AG04449 (cell line): ENCODE data around the gene CMTM6.

Experiments used
- CTCF ChIA-PET: fragments of 350-600 bp; formaldehyde crosslinking; extraction: SDS; loops from one replicate; lab custom pipeline; 2021; ENCODE audit warnings: antibody characterized with exemption; lab: Yijun Ruan, JAX
- POLR2A ChIA-PET: fragments of 400-600, 350-600 bp; formaldehyde crosslinking; extraction: SDS; loops from one replicate; lab custom pipeline; 2020; ENCODE audit warnings: antibody characterized with exemption, inconsistent platforms; lab: Yijun Ruan, JAX
- DNase-seq: peaks from one replicate; pipeline ENCODE4 v3.0.0-alpha.2; 2010; ENCODE audit warnings: low read depth, low spot score
- H3K4me3 ChIP-seq: 2 replicates; pipeline ENCODE4 v1.5.1; 2011; ENCODE audit warnings: low read depth, mild to moderate bottlenecking, control low read depth, low read length
- TF ChIP-seq, protein P1 (sequence below): IDR thresholded peaks from one replicate; pipeline ENCODE4 v1.5.1; 2011; ENCODE audit warnings: mild to moderate bottlenecking, moderate library complexity, low read length, control low read depth, inconsistent platforms; ENCODE audit not compliant: insufficient read depth; ENCODE audit errors: missing control alignments

Gene CMTM6

DNA sequence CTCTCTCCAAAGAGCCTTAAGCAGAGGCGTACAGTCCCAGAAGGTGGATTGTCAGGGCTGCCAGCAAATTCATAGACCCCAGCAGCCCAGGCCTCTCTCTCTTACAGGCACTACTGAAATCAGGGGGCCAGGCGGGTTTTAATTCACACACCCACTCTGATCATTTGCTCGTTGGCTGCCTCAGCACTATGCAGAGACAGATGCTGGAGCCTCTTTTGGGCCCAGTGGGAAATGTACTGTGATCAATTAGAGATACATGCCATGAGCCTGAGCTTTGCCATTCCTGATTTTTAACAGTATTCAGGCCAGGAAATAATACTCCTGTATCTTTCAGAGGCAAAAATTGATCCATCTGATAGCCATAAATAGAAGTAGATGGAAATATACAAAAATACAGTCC is 53.0 kb downstream of the CMTM6 start:
- TF ChIP-seq, protein P1, sequence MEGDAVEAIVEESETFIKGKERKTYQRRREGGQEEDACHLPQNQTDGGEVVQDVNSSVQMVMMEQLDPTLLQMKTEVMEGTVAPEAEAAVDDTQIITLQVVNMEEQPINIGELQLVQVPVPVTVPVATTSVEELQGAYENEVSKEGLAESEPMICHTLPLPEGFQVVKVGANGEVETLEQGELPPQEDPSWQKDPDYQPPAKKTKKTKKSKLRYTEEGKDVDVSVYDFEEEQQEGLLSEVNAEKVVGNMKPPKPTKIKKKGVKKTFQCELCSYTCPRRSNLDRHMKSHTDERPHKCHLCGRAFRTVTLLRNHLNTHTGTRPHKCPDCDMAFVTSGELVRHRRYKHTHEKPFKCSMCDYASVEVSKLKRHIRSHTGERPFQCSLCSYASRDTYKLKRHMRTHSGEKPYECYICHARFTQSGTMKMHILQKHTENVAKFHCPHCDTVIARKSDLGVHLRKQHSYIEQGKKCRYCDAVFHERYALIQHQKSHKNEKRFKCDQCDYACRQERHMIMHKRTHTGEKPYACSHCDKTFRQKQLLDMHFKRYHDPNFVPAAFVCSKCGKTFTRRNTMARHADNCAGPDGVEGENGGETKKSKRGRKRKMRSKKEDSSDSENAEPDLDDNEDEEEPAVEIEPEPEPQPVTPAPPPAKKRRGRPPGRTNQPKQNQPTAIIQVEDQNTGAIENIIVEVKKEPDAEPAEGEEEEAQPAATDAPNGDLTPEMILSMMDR: no peak
- ChIA-PET POLR2A (interaction anchor here (0.6 kb wide), 1 partner anchor 1727 kb away, joined by 4 read pairs; no protein-coding TSS in a partner anchor), CTCF (interaction anchor here (1.5 to 12.7 kb wide), 3 partner anchors 14 to 74 kb away, joined by 3 to 144 read pairs (median 8); no protein-coding TSS in a partner anchor)
- DNase-seq: no peak
- no peak overlapping the region for H3K4me3 ChIP-seq

DNA sequence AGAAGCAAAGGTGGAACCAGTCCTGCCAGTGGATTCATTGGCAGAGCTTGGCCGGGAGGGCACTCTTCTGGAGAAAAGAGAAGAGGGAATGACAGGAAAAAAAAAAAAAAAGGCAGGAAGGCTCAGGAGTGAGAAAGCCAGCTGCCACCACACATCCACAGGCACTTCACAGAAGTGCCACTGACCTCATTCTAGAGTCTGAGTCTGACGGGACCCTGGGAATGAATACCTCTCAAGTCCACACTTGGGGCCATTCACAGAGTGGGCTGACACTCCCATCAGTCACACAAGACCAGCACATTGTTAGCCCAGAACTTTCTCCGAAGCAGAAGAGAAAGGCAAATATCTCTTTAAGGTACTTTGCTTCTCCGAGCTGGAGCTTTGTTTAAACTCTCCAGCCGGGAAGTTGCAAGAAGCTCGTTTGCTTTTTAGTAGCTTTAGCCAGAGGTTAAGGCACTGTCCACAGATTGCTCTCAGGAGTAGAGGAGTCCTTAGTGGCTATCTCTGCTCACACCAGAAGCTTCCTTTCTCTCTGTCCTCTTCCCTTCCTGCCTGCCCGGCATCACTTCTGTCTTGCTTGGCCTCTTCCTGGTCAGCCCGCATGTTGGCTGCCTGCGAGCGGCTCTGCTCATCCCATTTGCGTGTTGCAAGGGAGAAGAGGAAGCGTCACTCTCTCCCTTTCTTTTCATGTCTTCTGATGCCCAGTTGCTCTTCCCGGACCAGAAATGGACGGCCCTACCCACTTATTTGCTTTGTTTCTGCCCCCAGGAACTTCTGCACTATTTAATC is 53.8 kb downstream of the CMTM6 start:
- POLR2A ChIA-PET: interaction anchor here (0.7 kb wide), 1 partner anchor 305 kb away, joined by 3 read pairs; no protein-coding TSS in a partner anchor

DNA sequence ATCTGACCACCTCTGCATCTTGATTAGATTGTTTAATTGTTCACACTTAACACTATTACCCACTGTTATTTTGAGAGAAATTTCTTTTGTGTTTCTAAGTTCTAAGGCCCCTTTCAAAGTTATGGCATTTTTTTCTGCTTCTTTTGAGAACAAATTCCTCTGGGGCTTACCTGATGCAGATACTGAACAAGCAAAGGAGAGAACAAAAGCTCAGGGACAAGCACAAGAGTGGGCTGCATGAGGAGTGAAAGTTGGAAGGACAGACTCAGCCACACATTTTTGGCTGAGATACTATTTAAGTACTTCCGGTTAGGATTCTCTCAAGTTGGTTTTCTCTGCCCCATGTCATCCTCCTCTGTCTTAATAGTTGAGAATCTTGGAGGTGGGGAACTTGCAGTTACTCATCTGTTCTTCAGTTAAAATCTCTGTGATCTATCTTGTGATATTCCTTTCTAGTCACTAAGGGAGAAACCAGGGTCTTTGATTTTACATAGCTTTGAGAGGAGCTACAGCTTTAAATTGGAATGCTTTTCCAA is 54.7 kb downstream of the CMTM6 start:
- no peak overlapping the region for H3K4me3 ChIP-seq
- ChIA-PET CTCF (interaction anchor here (12.7 kb wide), 1 partner anchor 21 kb away, joined by 144 read pairs; no protein-coding TSS in a partner anchor), POLR2A (no interaction called here)
- TF ChIP-seq, protein P1: no peak
- DNase-seq: no peak

More for the DNA sequence above, 53.8 kb downstream of the CMTM6 start:
- CTCF ChIA-PET: interaction anchor here (0.6 to 12.7 kb wide), 3 partner anchors 20 to 74 kb away, joined by 3 to 144 read pairs (median 8); no protein-coding TSS in a partner anchor
- H3K4me3 ChIP-seq: no peak overlapping the region
- TF ChIP-seq, protein P1: no peak
- no peak for DNase-seq

DNA sequence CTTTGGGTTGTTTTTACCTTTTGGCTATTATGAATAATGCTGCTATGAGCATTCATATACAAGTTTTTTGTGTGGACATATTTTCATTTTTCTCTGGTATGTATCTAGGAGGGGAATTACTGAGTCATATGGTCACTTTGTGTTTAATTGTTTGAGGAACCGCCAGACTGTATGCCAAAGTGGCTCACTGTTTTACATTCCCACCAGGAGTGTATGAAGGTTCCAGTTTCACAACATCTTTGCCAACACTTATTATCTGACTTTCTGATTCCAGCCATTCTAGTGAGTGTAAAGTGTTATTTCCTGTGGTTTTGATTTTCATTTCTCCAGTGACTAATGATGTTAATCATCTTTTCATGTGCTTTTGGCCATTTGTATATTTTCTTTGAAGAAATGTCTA is 59.2 kb downstream of the CMTM6 start:
- POLR2A ChIA-PET: no interaction called here
- TF ChIP-seq, protein P1: no peak
- peak; percentile 57 for DNase-seq
- no peak overlapping the region for H3K4me3 ChIP-seq
- CTCF ChIA-PET: interaction anchor here (1.2 to 1.5 kb wide), 4 partner anchors 21 to 43 kb away, joined by 3 to 6 read pairs (median 5); no protein-coding TSS in a partner anchor

DNA sequence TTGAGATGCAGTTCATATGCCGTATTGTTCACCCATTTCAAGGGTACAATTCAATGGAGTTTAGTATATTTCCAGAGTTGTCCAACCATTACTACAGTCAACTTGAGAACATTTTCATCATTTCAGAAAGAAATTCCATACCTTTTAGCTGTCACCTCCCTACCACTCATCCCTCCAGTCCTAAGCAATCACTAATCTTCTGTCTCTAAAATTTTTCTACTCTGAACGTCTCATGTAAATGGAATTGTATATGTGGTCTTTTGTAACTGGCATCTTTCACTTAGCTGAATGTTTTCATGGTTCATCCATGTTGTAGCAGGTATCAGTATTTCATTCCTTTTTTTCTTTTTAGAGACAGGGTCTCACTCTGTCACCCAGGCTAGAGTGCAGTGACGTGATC is 59.9 kb downstream of the CMTM6 start:
- DNase-seq: no peak
- ChIA-PET POLR2A (no interaction called here), CTCF (interaction anchor here (1.2 to 2.8 kb wide), 5 partner anchors 9 to 42 kb away, joined by 3 to 8 read pairs (median 4); no protein-coding TSS in a partner anchor)
- H3K4me3 ChIP-seq: no peak overlapping the region
- TF ChIP-seq, protein P1: no peak
